ENCODE measurements around the gene C3orf33.

The C3orf33 gene

GRCh38 chr3:155743606-155744005, 62.5 kb downstream of the C3orf33 start:
- no peak for DNase-seq (ENCODE audit: low read depth in 1 of 2, low spot score in 1 of 2)
- no peak for TF ChIP-seq POLR2AphosphoS5 (IDR thresholded peaks at IDR 0.05; ENCODE audit: low read depth)
- TF ChIP-seq CTCF (IDR thresholded peaks at IDR 0.05; ENCODE audit: insufficient read depth, low read length), result no peak
- TF ChIP-seq GABPA (IDR thresholded peaks at IDR 0.05; ENCODE audit: low read depth), result no peak
- TF ChIP-seq SPI1 (IDR thresholded peaks at IDR 0.05; ENCODE audit: borderline replicate concordance, low read depth), result no peak
- no peak for TF ChIP-seq REST (IDR thresholded peaks at IDR 0.05; ENCODE audit: insufficient replicate concordance, low read depth)
- H3K27ac ChIP-seq (replicated peaks), result no peak overlapping the region
- H3K27me3 ChIP-seq (ENCODE audit: insufficient read depth, poor library complexity, severe bottlenecking), result peaks cover 4% of the 10 kb centered on the region
- peak overlapping the region; percentile 69 for H3K4me3 ChIP-seq (replicated peaks; ENCODE audit: insufficient read depth, low read length)

- no peak for DNase-seq (ENCODE audit: low read depth in 1 of 2, low spot score in 1 of 2)
- TF ChIP-seq POLR2AphosphoS5 (IDR thresholded peaks at IDR 0.05; ENCODE audit: low read depth) (no peak), CTCF (IDR thresholded peaks at IDR 0.05; ENCODE audit: insufficient read depth, low read length) (no peak), GABPA (IDR thresholded peaks at IDR 0.05; ENCODE audit: low read depth) (no peak), REST (IDR thresholded peaks at IDR 0.05; ENCODE audit: insufficient replicate concordance, low read depth) (no peak), SPI1 (IDR thresholded peaks at IDR 0.05; ENCODE audit: borderline replicate concordance, low read depth) (no peak)
- H3K27me3 ChIP-seq (ENCODE audit: insufficient read depth, poor library complexity, severe bottlenecking), result peaks cover 4% of the 10 kb centered on the region
- no peak overlapping the region for H3K27ac ChIP-seq (replicated peaks)
- H3K4me3 ChIP-seq (replicated peaks; ENCODE audit: insufficient read depth, low read length), result no peak overlapping the region
Observed at GRCh38 chr3:155742349-155742965, 63.6 kb downstream of the C3orf33 start.

GRCh38 chr3:155741603-155742002, 64.5 kb downstream of the C3orf33 start:
- Histone ChIP-seq H3K4me3 (replicated peaks; ENCODE audit: insufficient read depth, low read length) (no peak overlapping the region), H3K27ac (replicated peaks) (no peak overlapping the region), H3K27me3 (ENCODE audit: insufficient read depth, poor library complexity, severe bottlenecking) (peaks cover 4% of the 10 kb centered on the region)
- DNase-seq (ENCODE audit: low read depth in 1 of 2, low spot score in 1 of 2), result no peak
- TF ChIP-seq POLR2AphosphoS5 (IDR thresholded peaks at IDR 0.05; ENCODE audit: low read depth) (no peak), SPI1 (IDR thresholded peaks at IDR 0.05; ENCODE audit: borderline replicate concordance, low read depth) (no peak), GABPA (IDR thresholded peaks at IDR 0.05; ENCODE audit: low read depth) (no peak), CTCF (IDR thresholded peaks at IDR 0.05; ENCODE audit: insufficient read depth, low read length) (no peak), REST (IDR thresholded peaks at IDR 0.05; ENCODE audit: insufficient replicate concordance, low read depth) (no peak)

Measured in HL-60 (cell line).